ENCODE measurements around the gene KLHL17. TPM values are rescaled to one million over a fixed set of nuclear protein-coding genes. Genes with fewer than 3 reads are reported as not detected.
"Not testable (repeated sequence)": the region's sequence is repeated elsewhere in the genome, so short reads cannot be mapped to it uniquely, and the experiment has no call there.

The KLHL17 gene
- total and polyA plus RNA-seq, 4 donors = 2.8 to 40.5 (median 15.0) TPM

DNA sequence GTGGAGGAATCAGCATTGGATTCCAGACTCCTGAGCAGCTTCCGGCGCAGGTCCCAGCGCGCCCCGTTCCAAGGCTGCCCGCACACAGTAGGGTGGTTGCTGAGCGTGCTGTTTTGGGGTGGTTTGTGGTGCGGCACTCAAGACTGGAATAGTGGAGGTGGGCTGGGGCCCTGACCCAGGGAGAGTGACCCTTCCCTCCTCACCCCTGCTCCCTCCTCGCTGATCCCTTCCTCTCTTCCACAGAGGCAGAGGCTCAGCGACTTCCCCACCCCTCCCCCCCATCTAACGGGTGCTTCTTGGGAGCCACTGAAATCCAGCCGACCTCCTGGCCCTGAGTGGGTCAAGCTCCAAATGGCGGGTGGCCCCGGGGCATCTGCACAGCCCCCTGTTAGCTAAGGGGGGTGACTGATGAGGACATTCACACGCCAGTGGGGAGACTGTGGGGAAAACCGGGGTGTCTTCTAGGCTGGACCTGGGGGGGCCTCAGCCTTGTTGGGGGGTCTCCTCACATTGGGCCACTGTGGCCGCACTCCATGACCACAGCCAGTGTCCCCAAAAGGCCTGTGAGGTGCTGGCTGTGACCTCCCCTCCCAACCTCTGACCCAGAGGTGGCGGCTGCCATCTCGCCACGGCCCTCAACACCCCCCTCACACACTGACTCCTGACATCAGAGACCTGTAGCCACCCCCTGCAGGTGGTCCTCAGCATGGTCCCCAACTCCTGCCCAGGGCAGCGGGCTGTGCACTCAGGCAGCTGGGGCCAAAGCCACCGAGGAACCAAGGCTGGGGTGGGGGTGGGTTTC lies 43.4 kb downstream of the KLHL17 start:
- Histone ChIP-seq H3K4me1 (ENCODE audit: control insufficient read depth in 1 of 2, insufficient read depth in 2 of 2, low read length in 2 of 2) (no peaks in the 10 kb centered on the region), H3K9me3 (ENCODE audit: control insufficient read depth, low read length) (no peaks in the 10 kb centered on the region), H3K36me3 (ENCODE audit: control insufficient read depth in 1 of 2, insufficient read depth in 2 of 2, low read length in 1 of 2) (no peaks in the 10 kb centered on the region), H3K27me3 (ENCODE audit: control insufficient read depth in 1 of 2, insufficient read depth in 2 of 2, low read length in 1 of 2) (no peaks in the 10 kb centered on the region), H3K4me3 (ENCODE audit: low read length in 2 of 2) (no peak overlapping the region), H3K27ac (ENCODE audit: low read depth in 1 of 2, low read length in 2 of 2) (no peak overlapping the region)
- 79 to 84% methylated on average over 22 of the region's 22 CpGs for WGBS, 2 donors
- DNase-seq (no peak), ATAC-seq (ENCODE audit: low FRiP score) (no peak)
- intact Hi-C loops (cut with DNase I) = loop anchor here in 1 of 2 donors (10.0 kb wide), 1 partner anchor 79 kb away; the partner anchor contains the start of gene SAMD11

DNA sequence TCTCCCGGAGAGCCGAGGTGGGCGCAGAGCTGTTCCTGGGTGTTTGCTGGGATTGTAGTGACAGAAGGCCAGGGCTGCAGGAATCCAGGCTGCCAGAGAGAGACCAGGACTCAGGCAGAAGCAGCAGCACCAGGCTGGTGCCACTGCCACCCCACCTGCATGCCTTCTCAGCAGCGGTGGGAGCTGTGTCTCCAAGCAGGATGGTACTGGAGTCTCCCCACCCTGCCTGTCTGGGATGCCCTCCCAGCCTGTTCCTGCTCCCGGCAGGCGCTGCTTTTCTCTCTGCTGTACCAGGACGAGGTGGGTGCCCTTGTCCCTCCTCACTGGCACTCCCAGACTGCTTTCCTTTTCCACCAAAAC lies 44.0 kb downstream of the KLHL17 start:
- no peak for DNase-seq
- ATAC-seq (ENCODE audit: low FRiP score) = no peak
- no peak overlapping the region for H3K27ac ChIP-seq (ENCODE audit: low read depth in 1 of 2, low read length in 2 of 2)
- WGBS, 2 donors = 64 to 68% methylated on average over 7 of the region's 7 CpGs
- intact Hi-C loops (cut with DNase I) = loop anchor here in 1 of 2 donors (10.0 kb wide), 1 partner anchor 80 kb away; the partner anchor contains the start of gene SAMD11
- H3K27me3 ChIP-seq (ENCODE audit: control insufficient read depth in 1 of 2, insufficient read depth in 2 of 2, low read length in 1 of 2) = no peaks in the 10 kb centered on the region
- H3K4me3 ChIP-seq (ENCODE audit: low read length in 2 of 2) = no peak overlapping the region
- H3K36me3 ChIP-seq (ENCODE audit: control insufficient read depth in 1 of 2, insufficient read depth in 2 of 2, low read length in 1 of 2) = no peaks in the 10 kb centered on the region
- H3K4me1 ChIP-seq (ENCODE audit: control insufficient read depth in 1 of 2, insufficient read depth in 2 of 2, low read length in 2 of 2) = no peaks in the 10 kb centered on the region
- H3K9me3 ChIP-seq (ENCODE audit: control insufficient read depth, low read length) = no peaks in the 10 kb centered on the region

DNA sequence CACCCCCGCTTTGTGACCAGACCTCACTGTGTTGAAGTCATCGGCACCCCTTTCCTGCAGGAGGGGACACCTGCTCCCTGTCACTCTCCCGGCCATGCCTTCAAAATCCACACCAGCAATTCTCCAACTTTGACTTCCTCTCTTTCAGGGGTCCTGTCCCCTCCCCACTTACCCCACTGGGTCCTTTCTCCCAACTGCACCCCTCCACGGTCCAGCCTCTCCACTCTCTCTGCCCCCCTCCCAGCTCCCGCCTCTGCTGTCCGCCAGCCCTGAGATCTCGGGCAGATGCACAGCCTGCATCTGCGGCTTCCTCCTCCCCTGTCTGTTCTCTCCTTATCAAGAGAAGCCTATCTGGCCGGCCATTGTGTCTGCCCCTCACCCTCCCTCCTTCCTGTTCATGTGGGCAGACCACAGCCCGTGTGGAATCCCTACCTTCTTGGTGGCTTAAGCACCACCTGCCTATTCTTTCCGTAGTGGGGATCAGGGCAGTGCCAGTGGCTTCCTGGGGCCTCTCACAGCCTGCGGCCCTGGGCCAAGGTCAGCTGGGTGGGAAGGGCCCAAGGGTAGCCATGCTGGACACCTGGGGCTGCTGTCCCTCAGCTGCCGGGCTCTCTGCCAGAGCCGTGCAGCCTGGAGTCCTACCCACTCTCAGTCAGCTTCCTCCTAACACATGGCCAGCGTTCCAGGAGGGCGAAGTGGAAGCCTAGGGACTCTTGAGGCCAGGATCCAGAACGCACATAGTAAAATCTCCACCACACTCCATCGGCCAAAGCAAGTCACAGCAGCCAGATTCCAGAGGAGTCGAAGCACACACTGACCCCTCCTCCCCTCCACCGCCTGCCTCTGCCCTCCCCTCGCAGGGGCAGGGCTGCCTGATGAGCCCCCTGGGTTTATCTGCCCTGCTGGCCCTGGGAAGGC lies 44.7 kb downstream of the KLHL17 start:
- Histone ChIP-seq H3K27ac (ENCODE audit: low read depth in 1 of 2, low read length in 2 of 2) (no peak overlapping the region), H3K9me3 (ENCODE audit: control insufficient read depth, low read length) (no peaks in the 10 kb centered on the region), H3K4me3 (ENCODE audit: low read length in 2 of 2) (no peak overlapping the region), H3K4me1 (ENCODE audit: control insufficient read depth in 1 of 2, insufficient read depth in 2 of 2, low read length in 2 of 2) (no peaks in the 10 kb centered on the region), H3K27me3 (ENCODE audit: control insufficient read depth in 1 of 2, insufficient read depth in 2 of 2, low read length in 1 of 2) (no peaks in the 10 kb centered on the region), H3K36me3 (ENCODE audit: control insufficient read depth in 1 of 2, insufficient read depth in 2 of 2, low read length in 1 of 2) (no peaks in the 10 kb centered on the region)
- intact Hi-C loops (cut with DNase I) = loop anchor here in 1 of 2 donors (10.0 kb wide), 1 partner anchor 80 kb away; the partner anchor contains the start of gene SAMD11
- DNase-seq (no peak), ATAC-seq (ENCODE audit: low FRiP score) (no peak)
- 24 to 29% methylated on average over 21 of the region's 21 CpGs for WGBS, 2 donors

GRCh38 chr1:1005774-1006304 lies 45.5 kb downstream of the KLHL17 start:
- DNase-seq (no peak), ATAC-seq (ENCODE audit: low FRiP score) (no peak)
- intact Hi-C loops (cut with DNase I) = loop anchor here in 1 of 2 donors (10.0 kb wide), 1 partner anchor 81 kb away; the partner anchor contains the start of gene SAMD11

GRCh38 chr1:1006305-1007159 lies 46.1 kb downstream of the KLHL17 start:
- ATAC-seq (ENCODE audit: low FRiP score) (no peak), DNase-seq (no peak)
- WGBS, 2 donors = 77 to 81% methylated on average over 36 to 37 of the region's 37 CpGs
- intact Hi-C loops (cut with DNase I) = loop anchor here in 1 of 2 donors (10.0 kb wide), 1 partner anchor 82 kb away; the partner anchor contains the start of gene SAMD11
- Histone ChIP-seq H3K36me3 (ENCODE audit: control insufficient read depth in 1 of 2, insufficient read depth in 2 of 2, low read length in 1 of 2) (no peaks in the 10 kb centered on the region), H3K27ac (ENCODE audit: low read depth in 1 of 2, low read length in 2 of 2) (no peak overlapping the region), H3K4me3 (ENCODE audit: low read length in 2 of 2) (no peak overlapping the region), H3K9me3 (ENCODE audit: control insufficient read depth, low read length) (no peaks in the 10 kb centered on the region), H3K4me1 (ENCODE audit: control insufficient read depth in 1 of 2, insufficient read depth in 2 of 2, low read length in 2 of 2) (no peaks in the 10 kb centered on the region), H3K27me3 (ENCODE audit: control insufficient read depth in 1 of 2, insufficient read depth in 2 of 2, low read length in 1 of 2) (no peaks in the 10 kb centered on the region)

More at GRCh38 chr1:1005774-1006304, 45.5 kb downstream of the KLHL17 start:
- no peaks in the 10 kb centered on the region for H3K36me3 ChIP-seq (ENCODE audit: control insufficient read depth in 1 of 2, insufficient read depth in 2 of 2, low read length in 1 of 2)
- no peak overlapping the region for H3K4me3 ChIP-seq (ENCODE audit: low read length in 2 of 2)
- 26 to 34% methylated on average over 22 to 23 of the region's 23 CpGs for WGBS, 2 donors
- no peaks in the 10 kb centered on the region for H3K4me1 ChIP-seq (ENCODE audit: control insufficient read depth in 1 of 2, insufficient read depth in 2 of 2, low read length in 2 of 2)
- no peak overlapping the region for H3K27ac ChIP-seq (ENCODE audit: low read depth in 1 of 2, low read length in 2 of 2)
- H3K27me3 ChIP-seq (ENCODE audit: control insufficient read depth in 1 of 2, insufficient read depth in 2 of 2, low read length in 1 of 2) = no peaks in the 10 kb centered on the region
- no peaks in the 10 kb centered on the region for H3K9me3 ChIP-seq (ENCODE audit: control insufficient read depth, low read length)

GRCh38 chr1:1010131-1010530 lies 49.7 kb downstream of the KLHL17 start:
- H3K9me3 ChIP-seq (ENCODE audit: control insufficient read depth, low read length); H3K27me3 ChIP-seq (ENCODE audit: control insufficient read depth in 1 of 2, insufficient read depth in 2 of 2, low read length in 1 of 2); H3K4me3 ChIP-seq (ENCODE audit: low read length in 2 of 2); intact Hi-C loops (cut with DNase I); DNase-seq; H3K27ac ChIP-seq (ENCODE audit: low read depth in 1 of 2, low read length in 2 of 2); H3K36me3 ChIP-seq (ENCODE audit: control insufficient read depth in 1 of 2, insufficient read depth in 2 of 2, low read length in 1 of 2); ATAC-seq (ENCODE audit: low FRiP score); H3K4me1 ChIP-seq (ENCODE audit: control insufficient read depth in 1 of 2, insufficient read depth in 2 of 2, low read length in 2 of 2): not testable (repeated sequence)
- 93 to 97% methylated on average over 8 of the region's 8 CpGs for WGBS, 2 donors

DNA sequence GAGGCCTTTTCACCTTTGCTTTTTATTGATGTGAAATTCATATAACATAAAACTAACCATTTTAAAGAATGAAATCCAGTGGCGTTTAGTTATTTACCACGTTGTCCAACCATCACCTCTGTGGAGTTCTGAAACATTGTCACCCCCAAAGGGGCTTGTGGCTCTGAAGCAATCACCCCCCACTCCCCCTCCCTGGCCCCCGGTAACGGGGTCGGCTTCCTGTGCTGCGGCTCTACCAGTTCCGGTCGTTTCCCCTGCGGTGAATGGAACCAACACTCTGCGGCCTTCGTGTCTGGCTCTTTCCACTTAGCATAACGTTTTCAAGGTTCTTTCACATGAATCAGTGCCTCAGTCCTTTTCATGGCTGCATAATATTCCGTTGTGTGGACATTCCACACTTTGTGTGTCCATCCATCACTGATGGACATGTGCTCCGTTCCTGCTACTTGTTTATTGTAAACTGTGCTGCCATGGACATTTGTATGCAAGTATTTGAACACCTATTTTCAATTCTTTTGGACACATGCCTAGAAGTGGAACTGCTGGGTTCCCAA lies 51.1 kb downstream of the KLHL17 start:
- WGBS, 2 donors = 87 to 88% methylated on average over 14 of the region's 14 CpGs
- DNase-seq (no peak), ATAC-seq (ENCODE audit: low FRiP score) (no peak)
- intact Hi-C loops (cut with DNase I) = no loop called here
- Histone ChIP-seq H3K27ac (ENCODE audit: low read depth in 1 of 2, low read length in 2 of 2) (no peak overlapping the region), H3K9me3 (ENCODE audit: control insufficient read depth, low read length) (no peaks in the 10 kb centered on the region), H3K4me3 (ENCODE audit: low read length in 2 of 2) (no peak overlapping the region), H3K36me3 (ENCODE audit: control insufficient read depth in 1 of 2, insufficient read depth in 2 of 2, low read length in 1 of 2) (no peaks in the 10 kb centered on the region), H3K4me1 (ENCODE audit: control insufficient read depth in 1 of 2, insufficient read depth in 2 of 2, low read length in 2 of 2) (no peaks in the 10 kb centered on the region), H3K27me3 (ENCODE audit: control insufficient read depth in 1 of 2, insufficient read depth in 2 of 2, low read length in 1 of 2) (no peaks in the 10 kb centered on the region)
